Measurements from ENCODE around the gene SELPLG. TPM values are rescaled to one million over a fixed set of nuclear protein-coding genes. Genes with fewer than 3 reads are reported as not detected.

The SELPLG gene
- total RNA-seq, 1 experiment from 2014 or later: 0.34 TPM

DNA sequence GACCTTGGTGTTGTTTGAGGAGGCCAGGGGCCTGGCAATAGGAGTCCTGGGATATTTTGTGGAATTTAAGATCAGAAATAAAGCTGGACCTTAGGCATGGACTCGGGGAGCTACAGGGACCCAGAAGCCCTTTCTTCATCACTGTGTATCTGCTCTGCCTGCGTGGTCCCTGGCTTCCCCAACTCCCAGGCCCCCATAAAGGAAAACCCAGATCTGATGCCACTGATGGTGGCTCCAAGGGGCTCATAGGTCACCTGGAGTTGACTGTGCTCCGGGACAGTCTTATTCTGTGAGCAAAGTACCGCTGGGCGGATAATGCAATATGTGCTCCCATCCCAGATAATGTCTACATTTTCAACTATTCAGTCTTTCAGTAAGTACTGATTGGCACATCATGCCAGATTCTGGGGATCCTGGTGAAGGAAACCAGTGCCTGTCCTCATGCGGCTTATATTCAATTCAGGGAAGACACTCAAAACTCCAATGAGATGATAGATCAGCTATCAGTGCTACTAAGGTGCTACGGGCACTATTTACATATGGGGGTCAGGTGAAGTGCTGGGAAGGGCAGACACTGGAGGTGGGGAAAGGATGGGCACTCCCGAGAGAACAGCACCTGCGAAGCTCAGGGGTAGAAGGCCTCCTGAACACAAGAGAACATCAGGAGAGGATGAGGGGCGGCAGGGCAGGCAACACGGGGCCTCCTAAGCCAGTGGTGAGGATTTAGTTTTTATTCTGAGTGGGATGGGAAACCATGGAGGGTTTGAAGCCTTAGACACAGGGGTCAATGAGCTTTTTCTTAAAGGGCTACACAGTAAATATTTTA is 5.5 kb upstream of the SELPLG start:
- no peak for TF ChIP-seq EZH2 (IDR thresholded peaks at IDR 0.05; ENCODE audit: borderline replicate concordance, low read depth, low read length, poor library complexity, severe bottlenecking)
- TF ChIP-seq, protein P1, sequence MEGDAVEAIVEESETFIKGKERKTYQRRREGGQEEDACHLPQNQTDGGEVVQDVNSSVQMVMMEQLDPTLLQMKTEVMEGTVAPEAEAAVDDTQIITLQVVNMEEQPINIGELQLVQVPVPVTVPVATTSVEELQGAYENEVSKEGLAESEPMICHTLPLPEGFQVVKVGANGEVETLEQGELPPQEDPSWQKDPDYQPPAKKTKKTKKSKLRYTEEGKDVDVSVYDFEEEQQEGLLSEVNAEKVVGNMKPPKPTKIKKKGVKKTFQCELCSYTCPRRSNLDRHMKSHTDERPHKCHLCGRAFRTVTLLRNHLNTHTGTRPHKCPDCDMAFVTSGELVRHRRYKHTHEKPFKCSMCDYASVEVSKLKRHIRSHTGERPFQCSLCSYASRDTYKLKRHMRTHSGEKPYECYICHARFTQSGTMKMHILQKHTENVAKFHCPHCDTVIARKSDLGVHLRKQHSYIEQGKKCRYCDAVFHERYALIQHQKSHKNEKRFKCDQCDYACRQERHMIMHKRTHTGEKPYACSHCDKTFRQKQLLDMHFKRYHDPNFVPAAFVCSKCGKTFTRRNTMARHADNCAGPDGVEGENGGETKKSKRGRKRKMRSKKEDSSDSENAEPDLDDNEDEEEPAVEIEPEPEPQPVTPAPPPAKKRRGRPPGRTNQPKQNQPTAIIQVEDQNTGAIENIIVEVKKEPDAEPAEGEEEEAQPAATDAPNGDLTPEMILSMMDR (conservative IDR thresholded peaks at IDR 0.05; ENCODE audit: low read depth, low read length): no peak
- no peaks in the 10 kb centered on the region for H3K27me3 ChIP-seq (replicated peaks; ENCODE audit: insufficient read depth, low read depth, low read length, poor library complexity)
- H3K4me3 ChIP-seq (ENCODE audit: low read depth, low read length, poor library complexity, severe bottlenecking): no peak overlapping the region
- H3K9me3 ChIP-seq (ENCODE audit: low read depth, low read length, poor library complexity, severe bottlenecking): no peaks in the 10 kb centered on the region
- no peaks in the 10 kb centered on the region for H3K4me1 ChIP-seq (ENCODE audit: insufficient read depth, low read length, poor library complexity, severe bottlenecking)
- CTCF ChIA-PET: interaction anchor here (0.8 kb wide), 1 partner anchor 21 kb away, joined by 3 read pairs; no protein-coding TSS in a partner anchor
- DNase-seq (ENCODE audit: low spot score): no peak
- intact Hi-C loops (cut with micrococcal nuclease; ENCODE audit: unreplicated experiment): no loop called here
- no peak overlapping the region for H3K27ac ChIP-seq (ENCODE audit: low read depth, low read length, poor library complexity, severe bottlenecking)
- POLR2A ChIA-PET (ENCODE audit: low non-redundant PET): no interaction called here
- no peaks in the 10 kb centered on the region for H3K36me3 ChIP-seq (ENCODE audit: insufficient read depth, low read length, poor library complexity, severe bottlenecking)
- no TSS peak for BruUV-seq (replicated peaks)

DNA sequence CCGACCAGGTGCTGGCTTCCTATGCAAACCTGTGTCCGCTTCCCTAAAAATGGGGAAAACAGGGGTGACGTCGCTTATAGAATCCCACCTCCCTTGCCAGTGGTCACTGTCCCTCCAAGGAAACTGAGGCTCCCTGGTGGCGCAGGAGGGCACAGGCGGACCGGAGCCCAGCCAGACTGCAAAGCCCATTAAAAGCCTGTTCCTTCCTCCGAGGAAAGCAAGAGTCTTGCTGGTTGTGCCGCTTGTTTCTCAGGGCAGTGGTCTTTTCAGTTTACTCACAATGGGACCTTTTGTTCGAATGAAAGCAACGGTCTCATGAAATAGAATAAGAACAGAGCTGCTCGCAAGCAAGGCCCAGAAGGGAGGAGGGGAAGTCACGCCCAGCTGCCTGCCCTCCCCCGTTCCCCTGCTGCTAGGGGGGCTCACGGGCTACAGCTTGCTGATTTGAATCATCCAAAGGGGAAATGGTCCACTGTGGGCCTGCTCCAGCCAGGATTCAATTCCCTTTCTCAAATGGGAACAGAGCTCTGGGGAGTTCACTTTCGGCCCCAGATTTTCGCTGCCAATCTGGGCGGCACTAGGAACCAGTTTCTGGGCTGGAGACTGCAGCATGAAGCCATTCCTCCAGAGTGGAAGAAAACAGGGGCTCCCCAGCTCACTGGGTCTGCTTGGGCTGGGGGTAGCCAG is 4.6 kb upstream of the SELPLG start:
- CTCF ChIA-PET: interaction anchor here (0.8 kb wide), 1 partner anchor 20 kb away, joined by 3 read pairs; no protein-coding TSS in a partner anchor
- TF ChIP-seq, protein P1 (conservative IDR thresholded peaks at IDR 0.05; ENCODE audit: low read depth, low read length): no peak
- TF ChIP-seq EZH2 (IDR thresholded peaks at IDR 0.05; ENCODE audit: borderline replicate concordance, low read depth, low read length, poor library complexity, severe bottlenecking): no peak
- no peaks in the 10 kb centered on the region for H3K27me3 ChIP-seq (replicated peaks; ENCODE audit: insufficient read depth, low read depth, low read length, poor library complexity)
- POLR2A ChIA-PET (ENCODE audit: low non-redundant PET): no interaction called here
- intact Hi-C loops (cut with micrococcal nuclease; ENCODE audit: unreplicated experiment): no loop called here
- DNase-seq (ENCODE audit: low spot score): no peak
- no peaks in the 10 kb centered on the region for H3K9me3 ChIP-seq (ENCODE audit: low read depth, low read length, poor library complexity, severe bottlenecking)
- no peaks in the 10 kb centered on the region for H3K4me1 ChIP-seq (ENCODE audit: insufficient read depth, low read length, poor library complexity, severe bottlenecking)
- H3K36me3 ChIP-seq (ENCODE audit: insufficient read depth, low read length, poor library complexity, severe bottlenecking): no peaks in the 10 kb centered on the region
- BruUV-seq (replicated peaks): no TSS peak
- H3K27ac ChIP-seq (ENCODE audit: low read depth, low read length, poor library complexity, severe bottlenecking): no peak overlapping the region
- H3K4me3 ChIP-seq (ENCODE audit: low read depth, low read length, poor library complexity, severe bottlenecking): no peak overlapping the region

DNA sequence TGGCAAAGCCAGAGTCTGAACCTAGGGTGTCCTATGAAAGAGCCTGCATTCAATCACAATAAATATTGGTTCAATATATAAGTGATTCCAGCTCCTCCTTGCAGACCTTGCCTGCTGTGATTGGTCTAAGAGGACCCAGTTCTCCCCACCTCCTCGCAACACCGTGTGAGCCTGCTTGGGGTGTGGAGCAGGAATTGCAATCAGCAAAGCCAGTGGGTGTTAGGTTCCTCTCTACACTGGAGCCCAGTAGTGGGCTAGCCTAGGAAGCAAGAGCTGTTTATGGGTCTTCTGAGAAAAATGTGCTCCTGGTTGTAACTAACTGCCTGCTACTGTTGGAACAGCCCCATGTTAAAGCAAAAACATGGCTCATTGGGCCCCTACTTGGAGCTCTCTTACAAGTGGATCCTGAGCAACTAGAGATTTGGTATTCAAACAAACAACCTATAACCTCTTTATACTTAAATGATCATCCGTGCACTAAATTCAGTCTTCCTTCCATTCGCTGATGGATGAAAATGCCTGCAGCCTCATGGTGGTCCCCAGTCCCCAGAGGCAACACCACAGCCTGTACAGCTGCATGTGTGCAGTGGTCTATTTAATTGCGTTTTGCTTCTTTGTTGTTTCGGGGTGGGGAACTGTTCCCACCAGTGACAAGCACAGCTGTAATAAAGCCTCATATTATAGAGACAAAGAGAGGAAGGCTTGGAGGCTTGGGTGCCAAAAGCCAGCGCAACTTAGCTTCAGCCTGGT is 3.7 kb upstream of the SELPLG start:
- Histone ChIP-seq H3K9me3 (ENCODE audit: low read depth, low read length, poor library complexity, severe bottlenecking) (no peaks in the 10 kb centered on the region), H3K36me3 (ENCODE audit: insufficient read depth, low read length, poor library complexity, severe bottlenecking) (no peaks in the 10 kb centered on the region), H3K4me1 (ENCODE audit: insufficient read depth, low read length, poor library complexity, severe bottlenecking) (no peaks in the 10 kb centered on the region), H3K4me3 (ENCODE audit: low read depth, low read length, poor library complexity, severe bottlenecking) (no peak overlapping the region), H3K27ac (ENCODE audit: low read depth, low read length, poor library complexity, severe bottlenecking) (no peak overlapping the region), H3K27me3 (replicated peaks; ENCODE audit: insufficient read depth, low read depth, low read length, poor library complexity) (no peaks in the 10 kb centered on the region)
- ChIA-PET POLR2A (ENCODE audit: low non-redundant PET) (no interaction called here), CTCF (no interaction called here)
- TF ChIP-seq, protein P1 (conservative IDR thresholded peaks at IDR 0.05; ENCODE audit: low read depth, low read length): no peak
- intact Hi-C loops (cut with micrococcal nuclease; ENCODE audit: unreplicated experiment): no loop called here
- no peak for DNase-seq (ENCODE audit: low spot score)
- no TSS peak for BruUV-seq (replicated peaks)

Data from A673 (cell line).